OCI-LY7 (cell line): Measurements from ENCODE around the gene BAAT.

Experiments
- EZH2phosphoT487 ChIP-seq: fragments of 200-600 bp; sonication (generic); IDR thresholded peaks from 2 replicates; pipeline ENCODE4 v1.6.1; 2018; ENCODE audit warnings: low read depth, borderline replicate concordance, mild to moderate bottlenecking, mixed run types, antibody characterized with exemption, low read length, moderate library complexity, mixed read lengths
- TF ChIP-seq, protein P1 (sequence below): fragments of 200-600 bp; sonication (generic); conservative IDR thresholded peaks from 2 replicates; pipeline ENCODE4 v1.5.1; 2014; ENCODE audit warnings: mild to moderate bottlenecking, antibody characterized with exemption, low read length, moderate library complexity, mixed read lengths

DNA sequence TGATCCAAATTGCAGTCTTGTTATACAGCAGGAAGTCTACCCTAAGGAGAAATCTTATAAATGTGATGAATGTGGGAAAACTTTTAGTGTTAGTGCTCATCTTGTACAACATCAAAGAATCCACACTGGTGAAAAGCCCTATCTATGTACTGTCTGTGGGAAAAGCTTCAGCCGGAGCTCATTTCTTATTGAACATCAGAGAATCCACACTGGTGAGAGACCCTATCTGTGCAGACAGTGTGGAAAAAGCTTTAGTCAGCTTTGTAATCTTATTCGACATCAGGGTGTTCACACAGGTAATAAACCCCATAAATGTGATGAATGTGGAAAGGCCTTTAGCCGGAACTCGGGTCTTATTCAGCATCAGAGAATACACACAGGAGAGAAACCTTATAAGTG lies 24.3 kb upstream of the BAAT start:
- TF ChIP-seq, protein P1, sequence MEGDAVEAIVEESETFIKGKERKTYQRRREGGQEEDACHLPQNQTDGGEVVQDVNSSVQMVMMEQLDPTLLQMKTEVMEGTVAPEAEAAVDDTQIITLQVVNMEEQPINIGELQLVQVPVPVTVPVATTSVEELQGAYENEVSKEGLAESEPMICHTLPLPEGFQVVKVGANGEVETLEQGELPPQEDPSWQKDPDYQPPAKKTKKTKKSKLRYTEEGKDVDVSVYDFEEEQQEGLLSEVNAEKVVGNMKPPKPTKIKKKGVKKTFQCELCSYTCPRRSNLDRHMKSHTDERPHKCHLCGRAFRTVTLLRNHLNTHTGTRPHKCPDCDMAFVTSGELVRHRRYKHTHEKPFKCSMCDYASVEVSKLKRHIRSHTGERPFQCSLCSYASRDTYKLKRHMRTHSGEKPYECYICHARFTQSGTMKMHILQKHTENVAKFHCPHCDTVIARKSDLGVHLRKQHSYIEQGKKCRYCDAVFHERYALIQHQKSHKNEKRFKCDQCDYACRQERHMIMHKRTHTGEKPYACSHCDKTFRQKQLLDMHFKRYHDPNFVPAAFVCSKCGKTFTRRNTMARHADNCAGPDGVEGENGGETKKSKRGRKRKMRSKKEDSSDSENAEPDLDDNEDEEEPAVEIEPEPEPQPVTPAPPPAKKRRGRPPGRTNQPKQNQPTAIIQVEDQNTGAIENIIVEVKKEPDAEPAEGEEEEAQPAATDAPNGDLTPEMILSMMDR: no peak
- TF ChIP-seq EZH2phosphoT487: no peak
